Kidney (tissue), 14 donors: Measurements from ENCODE around the gene MYG1. TPM values are rescaled to one million over a fixed set of nuclear protein-coding genes. Genes with fewer than 3 reads are reported as not detected.

ENCODE experiments used
- DNase-seq, 5 donors: peaks; one replicate each; pipeline ENCODE4 v3.0.0-alpha.2; 2013 to 2020
- FAIRE-seq: peaks from 2 replicates; lab custom pipeline; 2012; peaks lifted over from hg19 to GRCh38; lab: Jason Lieb, UNC
- H3K27ac ChIP-seq, 2 donors: one replicate each; pipeline ENCODE4 v1.7.0; 2013; ENCODE audit warnings: low read depth in 2 of 2, low read length in 2 of 2, inconsistent platforms in 1 of 2
- H3K27me3 ChIP-seq: one replicate; pipeline ENCODE4 v1.7.1; 2013; ENCODE audit warnings: low read length, inconsistent platforms; ENCODE audit not compliant: control insufficient read depth, insufficient read depth
- H3K36me3 ChIP-seq, 3 donors: one replicate each; pipeline versions ENCODE4 v1.7.0 to v1.7.1; 2013; ENCODE audit warnings: low read length in 3 of 3, control low read depth in 1 of 3, inconsistent platforms in 1 of 3; ENCODE audit not compliant: insufficient read depth in 3 of 3, control insufficient read depth in 2 of 3
- H3K4me1 ChIP-seq, 3 donors: one replicate each; pipeline versions ENCODE4 v1.7.0 to v1.7.1; 2013; ENCODE audit warnings: low read length in 3 of 3, inconsistent platforms in 1 of 3, low read depth in 1 of 3; ENCODE audit not compliant: control insufficient read depth in 2 of 3, insufficient read depth in 2 of 3
- H3K4me3 ChIP-seq, 3 donors: one replicate each; pipeline versions ENCODE4 v1.7.0 to v1.8.1; 2013; ENCODE audit warnings: low read length in 3 of 3, control low read depth in 1 of 3, inconsistent platforms in 1 of 3
- H3K9ac ChIP-seq, 3 donors: one replicate each; pipeline versions ENCODE4 v1.7.0 to v1.7.1; 2013; ENCODE audit warnings: low read length in 3 of 3, control low read depth in 1 of 3, inconsistent platforms in 1 of 3
- H3K9me3 ChIP-seq, 3 donors: one replicate each; pipeline versions ENCODE4 v1.7.0 to v1.7.1; 2013; ENCODE audit warnings: low read length in 3 of 3, control low read depth in 1 of 3, inconsistent platforms in 1 of 3; ENCODE audit not compliant: control insufficient read depth in 2 of 3, insufficient read depth in 1 of 3
- CTCF ChIP-seq: IDR thresholded peaks from 3 replicates; pipeline ENCODE4 v1.5.1; 2012; ENCODE audit warnings: mild to moderate bottlenecking, moderate library complexity, borderline replicate concordance; ENCODE audit not compliant: insufficient read depth; ENCODE audit errors: extremely low read depth
- intact Hi-C: fragments of 100-400 bp; cut with DNase I; formaldehyde crosslinking; loops from one replicate; pipeline ENCODE4 v1.11.1; 2022
- polyA plus RNA-seq: library from polyadenylated mRNA; stranded (reverse); fragments of 350-450 nt; fragmentation: Illumina TruSeq; extraction: RNeasy Lipid Tissue Mini Kit (QIAGEN cat#74804); gene quantifications from one replicate; pipeline ENCODE4 v1.2.3, GENCODE V29; 2014; ENCODE audit warnings: low read depth, low replicate concordance; ENCODE audit not compliant: insufficient read depth
- total RNA-seq: library from RNA; stranded (reverse); fragmentation: NEBNext Ultra II Directional; extraction: Animal tissue kit (Norgen Biotek cat#: 25700); gene quantifications from one replicate; pipeline ENCODE4 v1.2.1, GENCODE V29; 2021
- donor health status: control.
- donor health status: control.
- donor health status: control.
- donor health status: control.
- donor health status: control.
- donor health status: DM: yes; HTN: yes; CAD: no.
- donor health status: Normal renal cell carcinoma (clear cell type).

The MYG1 gene
- total and polyA plus RNA-seq, 2 donors from 2014 or later: 49.0 to 105 TPM

- TF ChIP-seq CTCF: no peak
- Histone ChIP-seq H3K36me3 (no peaks in the 10 kb centered on the region), H3K9me3 (no peaks in the 10 kb centered on the region), H3K9ac (no peak overlapping the region), H3K27ac (no peak overlapping the region), H3K4me3 (no peak overlapping the region), H3K27me3 (no peaks in the 10 kb centered on the region), H3K4me1 (peaks cover 0 to 12% (median 0%) of the 10 kb centered on the region in 3 donors)
- DNase-seq (no peak), FAIRE-seq (no peak)
- intact Hi-C loops: no loop called here
Measured at GRCh38 chr12:53343449-53343848, 44.0 kb downstream of the MYG1 start.

GRCh38 chr12:53343969-53344368, 44.5 kb downstream of the MYG1 start:
- no peak overlapping the region for H3K9ac ChIP-seq
- intact Hi-C loops: no loop called here
- H3K9me3 ChIP-seq: no peaks in the 10 kb centered on the region
- FAIRE-seq: no peak
- H3K4me3 ChIP-seq: no peak overlapping the region
- H3K4me1 ChIP-seq: peaks cover 0 to 12% (median 0%) of the 10 kb centered on the region in 3 donors
- H3K36me3 ChIP-seq: no peaks in the 10 kb centered on the region
- no peak overlapping the region for H3K27ac ChIP-seq
- no peaks in the 10 kb centered on the region for H3K27me3 ChIP-seq
- no peak for DNase-seq
- TF ChIP-seq CTCF: no peak

GRCh38 chr12:53344487-53344823, 45.0 kb downstream of the MYG1 start:
- Histone ChIP-seq H3K9ac (peak overlapping the region in 1 of 3 donors; percentile 55), H3K4me3 (peak overlapping the region in 1 of 3 donors; percentile 42), H3K27me3 (no peaks in the 10 kb centered on the region), H3K27ac (no peak overlapping the region), H3K36me3 (no peaks in the 10 kb centered on the region), H3K9me3 (no peaks in the 10 kb centered on the region), H3K4me1 (peaks cover 0 to 12% (median 0%) of the 10 kb centered on the region in 3 donors)
- TF ChIP-seq CTCF: no peak
- intact Hi-C loops: no loop called here
- no peak for FAIRE-seq
- DNase-seq: no peak
